Kasumi-1 (cell line): ENCODE results near the gene PCYT1A.
"Not testable (repeated sequence)": the region's sequence is repeated elsewhere in the genome, so short reads cannot be mapped to it uniquely, and the experiment has no call there.

Source experiments
- DNase-seq, 2 experiments: peaks; one replicate each; lab custom pipeline; 2025; lab: John Stamatoyannopoulos, UW

The PCYT1A gene

GRCh38 chr3:196287440-196288140 is at the start of gene PCYT1A:
TSS of gene PCYT1A (minus strand) at chr3:196287726. CDS start at chr3:196270531, 17,195 bp downstream.
- peak; percentile 97 for DNase-seq

DNA sequence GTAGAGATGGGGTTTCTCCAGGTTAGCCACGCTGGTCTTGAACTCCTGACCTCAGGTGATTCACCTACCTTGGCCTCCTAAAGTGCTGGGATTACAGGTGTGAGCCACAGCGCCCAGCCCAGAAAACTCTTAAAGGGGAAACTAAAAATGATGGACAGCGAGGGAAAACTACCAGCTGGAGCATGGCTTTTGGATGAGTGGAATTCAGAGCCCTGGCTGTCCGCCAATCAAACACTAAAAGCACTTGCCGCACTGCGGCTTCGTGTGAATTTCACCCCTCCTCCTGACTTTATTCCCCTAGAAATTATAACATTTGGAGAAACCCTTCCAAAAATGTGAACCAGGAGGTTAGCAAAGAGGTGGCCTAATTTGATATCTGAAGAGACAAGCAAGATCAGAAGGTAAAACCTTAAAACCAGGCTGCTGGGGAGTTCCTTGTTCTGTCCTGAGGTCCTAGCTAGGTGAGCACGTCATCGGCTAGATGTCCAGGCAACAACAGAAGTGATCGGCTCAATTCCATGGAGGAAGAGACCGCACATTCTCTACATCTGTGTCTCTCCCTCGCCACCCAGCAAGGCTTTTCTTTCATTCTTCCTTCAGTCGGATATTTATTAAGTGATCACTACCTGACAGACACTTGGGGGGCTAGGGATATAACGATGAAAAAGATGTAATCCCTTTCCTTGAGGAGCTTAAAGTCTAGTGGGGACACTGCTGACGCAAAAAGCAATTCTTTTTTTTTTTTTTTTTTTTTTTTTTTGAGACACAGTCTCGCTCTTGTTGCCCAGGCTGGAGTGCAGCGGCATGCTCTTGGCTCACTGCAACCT is 49.0 kb upstream of the PCYT1A start:
- DNase-seq, result no peak

GRCh38 chr3:196335503-196335948 is 48.0 kb upstream of the PCYT1A start:
- no peak for DNase-seq

DNA sequence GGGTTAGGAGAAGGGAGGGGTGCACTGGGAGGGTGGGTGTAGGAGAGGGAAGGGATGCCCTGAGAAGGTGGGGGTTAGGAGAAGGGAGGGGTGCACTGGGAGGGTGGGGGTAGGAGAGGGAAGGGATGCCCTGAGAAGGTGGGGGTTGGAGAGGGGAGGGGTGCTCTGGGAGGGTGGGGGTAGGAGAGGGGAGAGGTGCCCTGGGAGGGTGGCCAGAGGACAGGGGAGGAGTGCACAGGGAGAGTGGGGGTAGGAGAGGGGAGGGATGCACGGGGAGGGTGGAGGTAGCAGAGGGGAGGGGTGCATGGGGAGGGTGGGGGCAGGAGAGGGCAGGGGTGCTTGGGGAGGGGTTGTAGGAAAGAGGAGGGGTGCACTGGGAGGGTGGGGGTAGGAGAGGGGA is 47.5 kb upstream of the PCYT1A start:
- no peak for DNase-seq

DNA sequence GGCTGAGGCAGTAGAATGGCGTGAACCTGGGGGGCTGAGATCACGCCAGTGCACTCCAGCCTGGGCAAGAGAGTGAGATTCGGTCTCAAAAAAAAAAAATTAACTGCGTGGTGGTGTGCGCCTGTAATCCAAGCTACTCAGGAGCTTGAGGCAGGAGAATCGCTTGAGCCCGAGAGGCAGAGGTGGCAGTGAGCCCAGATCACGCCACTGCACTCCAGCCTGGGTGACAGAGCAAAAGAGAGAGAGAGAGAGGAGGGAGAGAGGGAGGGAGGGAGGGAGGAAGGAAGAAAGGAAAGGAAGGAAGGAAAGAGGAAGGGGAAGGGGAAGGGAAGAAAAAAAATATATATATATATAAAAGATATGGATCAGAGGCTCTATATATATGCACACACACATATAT is 44.6 kb upstream of the PCYT1A start:
- no peak for DNase-seq

- no peak for DNase-seq
Measured at GRCh38 chr3:196327405-196327804, 39.9 kb upstream of the PCYT1A start.

GRCh38 chr3:196326936-196327335 is 39.4 kb upstream of the PCYT1A start:
- DNase-seq, result no peak

DNA sequence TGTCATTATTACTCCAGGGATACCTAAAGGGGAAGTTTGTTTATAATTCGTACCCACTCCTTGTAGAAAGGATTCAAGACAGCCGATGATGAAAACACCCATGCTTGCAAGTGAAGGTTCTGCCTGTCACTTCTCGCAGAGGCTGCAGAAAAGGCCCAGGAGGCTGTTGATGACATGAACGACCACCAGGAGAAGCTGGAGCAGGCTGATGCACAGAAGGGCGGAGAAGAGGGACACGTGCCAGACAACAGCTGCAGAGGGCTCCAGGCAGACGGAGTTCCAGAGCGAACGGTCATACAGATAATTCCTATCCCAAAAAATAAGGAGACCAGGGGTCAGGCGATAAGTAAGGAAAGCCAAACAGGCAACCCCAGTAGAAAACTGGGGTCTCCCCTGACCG is 36.2 kb upstream of the PCYT1A start:
- DNase-seq, result peak; percentile 10 to 24

DNA sequence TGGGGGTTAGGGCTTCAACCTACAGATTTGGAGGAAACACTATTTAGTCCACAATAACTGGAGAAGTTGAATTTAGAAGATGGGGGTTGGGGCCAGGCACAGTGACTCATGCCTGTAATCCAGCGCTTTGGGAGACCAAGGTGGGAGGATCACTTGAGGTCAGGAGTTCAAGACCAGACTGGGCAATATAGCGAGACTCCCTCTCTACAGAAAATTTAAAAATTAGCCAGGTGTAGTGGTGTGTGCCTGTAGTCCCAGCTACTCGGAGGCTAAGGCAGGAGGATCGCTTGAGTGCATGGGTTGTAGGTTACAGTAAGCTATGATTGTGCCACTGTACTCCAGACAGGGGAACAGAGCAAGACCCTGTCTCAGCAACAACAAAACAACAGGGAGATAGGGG is 35.5 kb upstream of the PCYT1A start:
- DNase-seq, result no peak

- DNase-seq, result peak; percentile 66
Measured at GRCh38 chr3:196321162-196321561, 33.6 kb upstream of the PCYT1A start.

GRCh38 chr3:196320137-196320536 is 32.6 kb upstream of the PCYT1A start:
- DNase-seq, result peak in 1 of 2 experiments; percentile 12

DNA sequence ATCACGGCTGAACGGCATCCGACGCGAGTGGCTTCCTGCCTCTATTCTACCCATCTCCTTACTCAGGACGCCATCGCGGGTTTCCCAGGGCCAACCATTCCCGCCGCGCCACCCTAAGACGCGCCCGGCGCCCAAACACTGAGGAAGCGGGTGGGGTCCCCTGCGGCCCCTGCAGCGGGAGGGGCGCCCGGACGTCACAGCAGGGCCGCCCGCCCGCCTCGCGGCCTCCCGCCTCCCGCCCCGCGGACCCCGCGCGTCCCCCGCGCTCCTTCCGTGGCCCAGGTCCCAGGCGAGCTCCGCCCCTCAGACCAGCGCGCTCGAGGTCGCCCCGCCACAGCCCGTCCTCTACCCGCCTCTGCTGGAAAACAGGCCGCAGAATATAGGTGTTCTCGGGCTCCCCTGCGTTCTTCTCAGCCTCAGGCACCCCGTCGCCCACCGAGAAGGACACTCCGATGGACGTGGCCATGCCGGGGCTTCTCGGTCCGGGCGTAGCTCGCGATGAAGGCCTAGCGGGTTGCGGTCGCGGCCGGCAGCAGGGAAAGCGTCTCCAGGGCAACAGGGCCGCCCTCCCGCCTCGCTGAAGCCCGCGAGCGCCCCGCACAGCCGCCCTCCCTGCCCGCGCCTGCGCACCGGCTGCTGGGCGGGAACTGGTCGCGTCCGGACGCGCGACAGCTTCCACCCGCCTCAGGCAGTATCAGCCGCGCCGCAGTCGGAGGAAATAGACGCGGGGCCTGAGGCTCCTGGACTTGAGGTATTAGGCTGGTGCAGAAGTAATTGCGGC is 30.4 kb upstream of the PCYT1A start, which contains the start of gene DYNLT2B:
TSS of gene DYNLT2B (minus strand) at position 554 of the 781 bp plus-strand sequence. CDS start at position 466, 88 bp downstream.
- peak; percentile 74 to 79 for DNase-seq

DNA sequence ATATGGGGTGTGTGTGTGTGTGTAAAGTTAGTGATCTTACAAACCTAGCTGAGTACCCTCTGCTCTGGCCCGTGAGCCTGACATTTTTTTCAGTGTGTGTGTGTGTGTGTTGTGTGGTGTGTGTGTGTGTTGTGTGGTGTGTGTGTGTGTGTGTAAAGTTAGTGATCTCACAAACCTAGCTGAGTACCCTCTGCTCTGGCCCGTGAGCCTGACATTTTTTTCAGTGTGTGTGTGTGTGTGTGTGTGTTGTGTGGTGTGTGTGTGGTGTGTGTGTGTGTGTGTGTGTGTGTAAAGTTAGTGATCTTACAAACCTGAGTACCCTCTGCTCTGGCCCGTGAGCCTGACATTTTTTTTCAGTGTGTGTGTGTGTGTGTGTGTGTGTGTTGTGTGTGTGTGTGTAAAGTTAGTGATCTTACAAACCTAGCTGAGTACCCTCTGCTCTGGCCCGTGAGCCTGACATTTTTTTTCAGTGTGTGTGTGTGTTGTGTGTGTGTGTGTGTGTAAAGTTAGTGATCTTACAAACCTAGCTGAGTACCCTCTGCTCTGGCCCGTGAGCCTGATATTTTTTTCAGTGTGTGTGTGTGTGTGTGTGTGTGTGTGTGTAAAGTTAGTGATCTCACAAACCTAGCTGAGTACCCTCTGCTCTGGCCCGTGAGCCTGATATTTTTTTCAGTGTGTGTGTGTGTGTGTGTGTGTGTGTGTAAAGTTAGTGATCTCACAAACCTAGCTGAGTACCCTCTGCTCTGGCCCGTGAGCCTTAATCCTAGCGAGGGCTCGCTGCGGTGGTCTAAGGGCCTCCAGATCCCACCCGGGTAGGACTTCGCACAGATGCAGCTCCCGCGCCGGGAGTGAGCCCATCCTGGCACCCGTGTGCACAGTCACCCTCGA is 29.5 kb upstream of the PCYT1A start:
- not testable (repeated sequence) for DNase-seq

DNA sequence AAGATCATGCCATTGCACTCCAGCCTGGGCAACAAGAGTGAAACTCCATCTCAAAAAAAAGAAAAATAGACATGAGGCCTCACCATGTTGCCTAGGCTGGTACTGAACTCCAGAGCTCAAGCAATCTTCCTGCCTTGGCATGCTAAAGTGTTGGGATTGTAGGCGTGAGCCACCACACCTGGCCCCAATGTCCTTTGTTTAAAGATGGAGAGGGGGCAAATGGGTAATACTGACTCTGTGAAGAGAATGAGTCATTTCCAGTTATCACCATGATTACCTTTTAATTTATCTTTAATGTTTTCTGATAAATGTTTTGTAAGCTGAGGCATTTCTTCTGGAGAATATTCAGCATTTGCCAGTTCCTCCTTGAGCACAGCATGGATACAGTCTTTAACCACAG is 28.3 kb upstream of the PCYT1A start:
- DNase-seq, result no peak

DNA sequence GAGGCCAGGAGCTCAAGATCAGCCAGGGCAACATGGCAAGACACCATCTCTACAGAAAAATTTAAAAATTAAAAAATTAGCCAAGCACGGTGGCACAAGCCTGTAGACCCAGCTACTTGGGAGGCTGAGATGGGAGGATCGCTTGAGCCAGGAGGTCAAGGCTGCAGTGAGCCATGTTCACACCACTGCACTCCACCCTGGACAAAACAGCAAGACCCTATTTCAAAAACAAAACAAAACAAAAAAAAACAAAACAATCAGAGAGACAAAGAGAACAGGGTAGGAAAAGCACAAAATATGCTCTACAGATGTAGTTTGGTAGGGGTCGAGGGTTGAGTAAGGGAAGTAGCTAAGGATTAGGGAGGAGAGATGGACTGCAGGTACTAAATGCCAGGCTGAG is 27.1 kb upstream of the PCYT1A start:
- no peak for DNase-seq

GRCh38 chr3:196314086-196314485 is 26.6 kb upstream of the PCYT1A start:
- not testable (repeated sequence) for DNase-seq

- not testable (repeated sequence) for DNase-seq
Measured at GRCh38 chr3:196302960-196303359, 15.4 kb upstream of the PCYT1A start.

DNA sequence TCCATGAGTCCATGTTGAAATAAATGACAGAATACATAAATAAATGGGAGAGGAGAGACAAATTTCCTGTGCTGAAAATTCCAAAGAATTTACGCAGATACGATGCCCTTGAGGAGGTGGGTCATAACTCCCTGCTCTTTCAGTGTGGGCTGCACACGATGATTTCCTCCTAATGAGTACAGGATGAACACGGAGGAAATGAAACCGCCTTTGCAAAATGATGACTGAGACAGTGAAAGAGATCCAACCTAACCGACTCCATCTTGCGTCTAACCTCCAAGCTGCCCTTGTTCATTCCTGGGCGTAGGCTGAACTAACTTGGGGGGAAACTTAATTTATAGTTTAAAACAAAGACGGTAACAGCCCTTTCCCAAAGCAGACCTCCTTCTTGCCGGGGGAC is 15.0 kb upstream of the PCYT1A start:
- DNase-seq, result not testable (repeated sequence)

- DNase-seq, result no peak
Measured at GRCh38 chr3:196298521-196298920, 11.0 kb upstream of the PCYT1A start.

- DNase-seq, result no peak
Measured at GRCh38 chr3:196292286-196292923, 4.9 kb upstream of the PCYT1A start.

- DNase-seq, result peak; percentile 13 to 38
Measured at GRCh38 chr3:196288141-196288460, 575 bp upstream of the PCYT1A start.
